Posterior cingulate gyrus (tissue), 11 donors: ENCODE measurements around the gene HENMT1.

Experiments used
- DNase-seq, 10 donors: peaks; one replicate each; pipeline versions ENCODE4 v3.0.0 to v3.0.0-alpha.2; 2020 to 2021; ENCODE audit warnings: mixed read lengths in 3 of 10
- intact Hi-C: fragments of 100-400 bp; cut with DNase I; formaldehyde crosslinking; loops from one replicate; pipeline ENCODE4 v1.15.1; 2023

The HENMT1 gene

DNA sequence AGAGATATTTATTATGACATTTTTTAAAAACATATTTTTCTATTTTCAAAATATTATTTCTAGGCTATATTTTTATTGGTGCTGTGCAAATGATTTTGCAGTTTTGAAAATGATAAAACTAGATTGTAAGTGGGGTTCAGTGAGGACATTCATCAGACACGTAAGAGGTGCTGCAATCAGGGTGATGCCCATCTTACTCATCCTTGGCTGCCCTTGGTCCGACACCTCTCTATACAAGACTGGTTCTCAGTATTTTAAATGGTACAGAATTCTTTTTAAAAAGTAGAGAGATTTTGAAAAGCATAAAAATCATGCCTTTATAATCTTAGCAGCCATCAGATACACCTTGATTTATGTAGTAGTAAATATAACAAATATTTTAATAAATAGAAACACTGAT, 24.0 kb downstream of the HENMT1 start:
- no peak for DNase-seq
- intact Hi-C loops, result no loop called here

DNA sequence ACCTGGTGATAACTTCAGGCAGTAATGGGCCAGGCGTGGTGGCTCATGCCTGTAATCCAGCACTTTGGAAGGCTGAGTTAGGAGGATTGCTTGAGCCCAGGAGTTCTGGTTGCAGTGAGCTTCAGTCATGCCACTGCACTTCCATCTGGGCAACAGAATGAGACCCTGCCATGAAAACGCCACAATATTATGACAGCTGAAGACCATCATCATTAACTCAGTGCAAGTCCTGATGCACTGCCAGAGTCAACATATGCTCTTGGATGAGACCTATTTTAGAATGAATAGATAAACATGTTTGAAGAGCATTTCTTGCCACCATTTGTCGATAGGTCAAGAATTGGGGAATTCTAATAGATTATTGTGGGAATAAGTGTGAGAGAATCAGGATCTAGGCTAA, 26.4 kb downstream of the HENMT1 start:
- DNase-seq, result no peak
- intact Hi-C loops, result no loop called here

DNA sequence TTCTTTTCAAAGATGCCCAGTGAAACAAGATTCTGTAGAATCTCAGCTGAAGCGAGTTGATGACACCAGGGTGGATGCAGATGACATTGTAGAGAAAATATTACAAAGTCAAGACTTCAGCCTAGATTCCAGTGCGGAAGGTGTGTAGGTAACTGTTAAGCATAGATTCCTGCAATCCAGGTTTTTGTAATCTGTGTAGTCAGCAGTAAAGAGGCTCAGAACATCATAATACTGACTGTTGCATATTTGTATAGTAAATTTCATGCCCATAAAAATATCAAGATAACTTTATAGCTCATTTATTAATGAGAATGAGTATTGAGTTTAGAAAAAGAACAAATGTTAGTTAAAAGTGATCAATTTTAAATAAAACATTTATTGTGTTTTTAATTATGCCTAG, 32.2 kb downstream of the HENMT1 start:
- intact Hi-C loops, result no loop called here
- no peak for DNase-seq

DNA sequence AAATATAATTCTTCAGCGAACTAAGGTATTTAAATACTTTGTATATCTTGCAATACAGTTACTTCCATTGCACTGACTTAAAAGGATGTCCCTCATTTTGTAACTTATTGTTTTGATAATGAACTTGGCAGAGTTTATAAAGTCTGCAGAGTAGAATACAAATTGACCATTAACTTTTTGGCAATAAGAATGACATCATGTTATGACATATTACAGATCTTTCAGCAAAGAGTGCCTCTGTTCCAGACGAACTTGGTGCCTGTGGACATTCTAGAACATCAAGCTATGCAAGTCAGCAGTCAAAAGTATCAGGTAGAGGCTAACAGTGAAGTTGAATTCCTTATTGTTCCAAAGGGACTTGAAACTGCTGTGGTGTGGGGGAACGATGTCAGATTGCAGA, 32.9 kb downstream of the HENMT1 start:
- intact Hi-C loops, result no loop called here
- no peak for DNase-seq

DNA sequence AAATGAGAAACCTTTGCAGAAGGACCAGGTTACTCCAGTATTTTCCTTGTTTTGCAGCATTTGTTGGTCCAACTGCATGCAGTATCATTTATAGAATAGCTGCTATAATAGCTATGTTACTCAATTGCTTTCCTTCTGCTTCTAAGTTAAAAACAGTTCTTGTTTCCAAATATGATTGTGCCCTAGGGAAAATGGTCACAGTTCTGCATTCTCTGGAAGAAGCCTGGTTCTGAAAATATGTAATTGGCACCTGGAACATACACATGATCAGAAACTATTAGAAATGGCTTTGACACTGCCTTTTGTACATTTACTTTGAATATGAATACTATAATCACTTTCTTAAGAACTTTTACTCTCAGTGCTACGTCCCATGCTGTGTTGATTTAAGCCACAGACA, 33.6 kb downstream of the HENMT1 start:
- no peak for DNase-seq
- intact Hi-C loops, result no loop called here

DNA sequence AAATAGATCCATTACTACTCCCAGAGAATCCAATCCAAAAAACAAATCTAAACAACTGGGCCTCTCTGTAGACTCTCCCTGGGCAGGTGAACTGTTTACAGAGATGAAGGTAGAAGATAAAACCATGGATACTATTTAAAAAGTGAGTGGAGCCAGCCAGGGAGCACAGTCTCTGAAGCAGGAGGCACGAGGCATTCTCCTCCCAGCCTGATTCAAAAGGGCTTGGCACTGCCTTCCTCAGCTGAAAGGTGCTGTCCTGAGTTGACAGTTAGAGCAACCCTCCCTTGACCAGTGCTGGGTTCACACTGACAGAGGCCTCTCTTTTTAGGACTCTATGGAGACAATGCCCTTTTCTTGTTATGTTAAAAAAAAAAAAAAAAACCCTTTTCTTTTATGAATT, 36.8 kb downstream of the HENMT1 start:
- DNase-seq, result no peak
- intact Hi-C loops, result no loop called here

DNA sequence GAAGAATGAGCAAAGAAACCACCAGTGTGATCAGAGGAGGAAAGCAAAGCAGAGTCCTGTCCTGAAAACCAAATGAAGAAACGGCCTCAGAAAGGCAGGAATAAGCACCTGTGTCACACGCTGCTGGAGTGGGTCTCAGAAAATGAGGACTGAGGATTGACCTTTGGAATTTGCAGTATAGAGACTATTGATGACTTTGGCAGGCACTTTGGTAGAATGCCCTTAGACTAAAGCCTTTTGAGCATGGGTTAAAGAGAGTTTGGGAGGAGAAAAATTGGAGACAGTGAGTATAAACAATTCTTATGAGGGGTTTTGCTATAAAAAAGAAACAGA, 43.2 kb downstream of the HENMT1 start:
- intact Hi-C loops, result no loop called here

DNA sequence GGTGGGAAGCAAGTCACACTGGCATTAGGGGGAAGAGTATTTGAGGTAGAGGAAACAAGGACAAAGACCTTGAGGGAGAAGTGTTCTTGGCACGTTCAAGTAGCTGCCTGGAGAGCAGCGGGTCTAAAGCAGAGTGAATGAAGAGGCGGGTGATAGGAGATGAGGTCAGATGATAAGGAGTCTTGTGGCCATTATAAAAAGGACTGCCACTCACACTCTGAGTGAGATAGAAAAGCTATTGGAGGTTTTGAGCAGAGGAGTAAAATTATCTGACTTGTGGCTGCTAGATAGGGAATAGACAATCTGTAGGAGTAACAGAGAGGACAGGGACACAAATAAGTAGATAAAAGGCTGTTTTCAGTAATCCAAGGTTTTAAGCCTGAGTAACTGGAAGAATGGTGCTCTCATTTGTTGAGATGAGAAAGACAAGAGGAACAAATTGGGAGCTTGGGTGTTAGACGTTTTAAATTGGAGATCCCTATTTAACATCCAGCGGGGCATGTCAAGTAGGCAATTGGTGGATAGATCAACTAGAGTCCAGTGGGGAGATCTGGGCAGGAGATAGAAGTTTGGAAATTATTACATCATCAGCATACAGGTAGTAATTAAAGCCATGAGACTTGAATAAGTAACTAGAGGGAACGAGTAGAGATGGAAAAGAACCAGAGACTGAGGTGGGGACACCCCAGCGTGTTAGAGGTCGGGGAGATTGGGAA, 43.7 kb downstream of the HENMT1 start:
- DNase-seq, result no peak
- intact Hi-C loops, result no loop called here

More for the DNA sequence above, 43.2 kb downstream of the HENMT1 start:
- no peak for DNase-seq

DNA sequence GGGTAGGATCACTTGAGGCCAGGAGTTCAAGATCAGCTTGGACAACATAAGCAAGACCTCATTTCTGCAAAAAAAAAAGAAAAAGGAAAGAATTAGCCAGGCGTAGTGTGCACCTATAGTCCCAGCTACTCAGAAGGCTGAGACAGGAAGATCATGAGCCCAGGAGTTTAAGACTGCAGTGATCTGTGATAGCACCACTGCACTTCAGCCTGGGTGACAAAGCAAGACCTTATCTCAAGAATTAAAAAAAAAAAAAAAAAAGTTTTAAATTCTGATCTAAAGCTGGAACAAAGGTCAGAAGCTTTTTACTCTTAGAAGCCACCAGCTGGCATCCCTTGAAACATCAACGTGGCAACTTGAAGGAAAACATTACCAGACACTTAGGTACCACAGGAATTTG, 45.3 kb downstream of the HENMT1 start:
- no peak for DNase-seq
- intact Hi-C loops, result no loop called here

DNA sequence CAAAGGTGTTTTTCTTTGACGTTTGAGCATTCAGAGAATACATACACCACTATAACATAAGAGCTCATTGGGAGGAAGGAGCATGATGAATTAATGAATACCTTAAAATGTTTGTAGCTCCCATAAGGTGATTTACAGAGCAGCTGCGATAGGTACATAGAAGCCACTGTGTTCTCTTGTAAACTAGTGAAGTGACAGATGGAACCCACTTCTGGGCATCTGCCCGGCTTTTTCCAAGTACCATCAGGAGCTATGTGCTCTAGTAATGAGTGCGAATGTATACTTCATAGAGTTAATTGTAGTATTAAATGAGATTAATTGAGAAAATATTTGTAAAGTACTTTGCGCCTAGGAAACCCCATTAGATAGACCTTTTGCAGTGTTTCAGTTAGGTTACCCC, 48.4 kb downstream of the HENMT1 start:
- no peak for DNase-seq
- intact Hi-C loops, result no loop called here

DNA sequence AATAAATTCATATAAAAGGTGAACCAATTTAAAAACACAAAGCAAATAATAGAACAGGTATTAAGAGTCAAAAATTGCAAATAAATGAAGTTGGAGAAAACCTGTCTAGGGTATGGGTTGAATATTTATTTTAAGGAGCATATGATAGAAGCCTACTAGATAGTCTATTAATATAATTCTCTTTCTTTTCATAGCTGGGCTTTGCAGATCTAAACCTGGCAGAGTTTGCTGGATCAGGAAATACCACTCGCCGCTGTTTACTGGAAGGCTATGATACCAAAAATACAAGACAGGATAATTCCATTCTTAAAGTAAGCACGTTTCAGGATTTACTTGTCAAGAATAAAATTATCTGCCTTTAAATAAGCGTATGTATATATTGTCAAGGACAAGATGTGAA, 48.9 kb downstream of the HENMT1 start:
- intact Hi-C loops, result no loop called here
- no peak for DNase-seq

DNA sequence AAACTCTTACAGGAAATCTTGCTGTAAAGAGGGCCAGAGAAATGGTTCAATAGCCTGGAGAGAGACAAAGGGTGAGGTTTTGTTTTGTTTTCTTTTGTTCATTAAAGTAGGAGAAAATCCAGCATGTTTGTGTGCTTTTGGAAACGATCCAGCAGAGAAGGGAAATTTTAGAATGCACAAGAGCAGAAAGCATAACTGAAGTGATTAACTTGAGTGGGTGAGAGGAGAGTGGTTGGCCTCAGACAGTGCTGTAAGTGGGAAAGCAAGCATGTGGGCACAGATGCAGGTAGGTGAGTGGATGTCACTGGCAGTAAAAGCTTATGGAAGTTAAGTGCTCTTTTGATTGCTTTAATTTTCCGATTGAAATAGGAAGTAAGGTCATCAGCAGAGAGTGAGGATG, 50.8 kb downstream of the HENMT1 start:
- DNase-seq, result no peak
- intact Hi-C loops, result no loop called here

DNA sequence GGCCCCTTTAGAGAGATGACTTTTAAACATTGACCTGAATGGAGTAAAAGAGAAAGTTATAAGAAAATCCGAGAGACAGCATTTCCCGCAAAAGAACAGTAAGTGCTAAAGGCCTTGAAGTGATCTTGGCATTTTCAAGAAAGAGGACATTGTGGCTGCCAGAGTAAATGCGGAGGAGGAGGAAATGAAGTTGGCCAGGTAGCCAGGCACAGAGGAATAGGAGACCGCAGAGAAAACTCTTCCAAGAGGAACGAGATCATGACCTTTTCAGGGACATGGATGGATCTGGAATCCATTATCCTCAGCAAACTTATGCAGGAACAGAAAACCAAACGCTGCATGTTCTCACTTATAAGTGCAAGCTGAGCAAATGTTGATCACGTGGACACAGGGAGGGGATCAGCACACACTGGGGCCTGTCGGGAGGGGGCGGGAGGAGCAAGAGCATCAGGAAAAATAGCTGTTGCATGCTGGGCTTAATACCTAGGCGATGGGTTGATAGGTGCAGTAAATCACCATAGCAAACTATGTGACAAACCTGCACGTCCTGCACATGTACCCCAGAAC, 51.3 kb downstream of the HENMT1 start:
- intact Hi-C loops, result no loop called here
- DNase-seq, result no peak

DNA sequence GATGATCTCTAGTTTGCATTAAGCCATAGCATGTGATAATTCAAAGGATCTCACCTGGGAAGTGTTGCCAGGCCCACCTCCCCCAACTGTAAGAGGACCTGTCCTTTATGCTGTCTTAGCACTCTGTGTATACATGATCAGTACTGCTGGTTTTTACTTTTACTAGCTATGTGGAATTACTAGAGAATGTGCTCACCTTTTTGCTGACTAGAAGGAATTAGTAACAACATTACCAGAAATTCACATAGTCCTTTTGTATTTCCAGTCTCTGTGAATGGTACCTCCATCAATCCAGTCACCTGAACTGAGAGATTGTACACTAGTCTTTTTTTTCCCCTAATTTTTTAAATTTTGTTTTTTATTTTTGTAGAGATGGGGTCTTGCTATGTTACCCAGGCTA, 54.4 kb downstream of the HENMT1 start:
- intact Hi-C loops, result no loop called here
- DNase-seq, result no peak

DNA sequence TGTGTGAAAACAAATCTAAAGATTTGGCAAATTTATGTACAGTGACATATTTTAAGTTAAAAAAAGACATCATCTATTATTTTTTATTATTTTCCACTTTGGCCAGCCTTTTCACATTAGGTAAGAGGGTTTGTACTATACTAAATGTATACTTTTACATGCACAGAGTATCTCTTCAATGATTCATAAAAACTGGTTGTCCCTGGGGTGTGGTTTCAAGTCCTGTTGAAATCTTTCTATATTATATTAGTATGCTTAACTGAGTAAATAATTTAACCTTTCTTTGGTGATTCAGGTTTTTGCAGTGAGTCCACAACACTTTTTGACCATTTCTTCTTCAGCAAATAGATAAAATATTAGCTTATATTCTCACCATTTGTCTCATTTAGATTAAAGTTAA, 55.3 kb downstream of the HENMT1 start:
- intact Hi-C loops, result no loop called here
- DNase-seq, result no peak

DNA sequence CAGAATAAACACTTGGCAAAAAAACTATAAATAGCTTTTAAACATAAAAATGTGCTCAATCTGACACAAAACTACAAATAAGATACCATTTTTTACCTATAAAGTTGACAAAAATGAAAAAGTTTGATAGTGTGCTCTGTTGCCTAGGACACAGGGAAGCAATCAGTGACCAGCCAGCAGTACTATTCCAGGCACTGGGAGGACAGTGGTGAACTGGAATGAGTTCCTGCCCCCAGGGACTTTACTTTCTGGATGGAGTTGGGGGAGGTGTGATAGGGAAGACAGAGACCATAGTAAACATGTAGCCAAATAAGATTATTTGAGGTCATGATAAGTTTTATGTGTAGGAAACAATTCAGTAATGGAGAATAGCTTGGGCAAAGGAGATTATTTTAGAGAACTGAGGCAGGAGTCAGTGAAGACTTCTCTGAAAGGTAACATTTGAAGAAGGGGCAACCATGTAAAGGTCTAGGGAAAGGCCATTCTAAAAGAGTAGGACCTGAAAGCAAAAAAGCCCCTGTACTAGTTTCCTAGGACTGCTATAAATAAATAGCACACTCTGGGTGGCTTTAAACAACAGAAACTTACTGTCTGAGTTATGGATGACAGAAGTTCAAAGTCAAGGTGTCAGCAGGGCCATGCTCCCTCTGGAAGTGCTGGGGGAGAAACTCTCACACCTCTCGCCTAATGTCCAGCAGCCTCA, 59.0 kb downstream of the HENMT1 start:
- intact Hi-C loops, result no loop called here
- no peak for DNase-seq

DNA sequence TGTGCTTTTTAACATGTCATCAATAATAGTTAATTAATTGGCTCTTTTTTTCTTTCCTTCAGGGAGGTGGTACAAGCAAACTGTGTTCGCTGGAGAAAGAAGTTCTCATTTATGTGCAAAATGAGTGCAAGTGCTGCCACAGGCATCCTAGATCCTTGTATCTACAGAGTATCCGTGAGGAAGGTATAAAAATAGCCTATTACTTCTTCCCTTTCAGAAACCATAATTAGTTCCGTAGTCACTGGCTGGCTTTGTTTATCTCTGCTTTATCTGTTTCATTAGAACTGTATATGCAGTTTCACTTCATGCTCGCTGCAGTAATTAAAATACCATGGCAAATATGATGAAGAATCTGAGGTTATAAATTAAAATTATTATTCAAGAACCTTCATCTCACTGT, 60.4 kb downstream of the HENMT1 start:
- DNase-seq, result no peak
- intact Hi-C loops, result no loop called here

DNA sequence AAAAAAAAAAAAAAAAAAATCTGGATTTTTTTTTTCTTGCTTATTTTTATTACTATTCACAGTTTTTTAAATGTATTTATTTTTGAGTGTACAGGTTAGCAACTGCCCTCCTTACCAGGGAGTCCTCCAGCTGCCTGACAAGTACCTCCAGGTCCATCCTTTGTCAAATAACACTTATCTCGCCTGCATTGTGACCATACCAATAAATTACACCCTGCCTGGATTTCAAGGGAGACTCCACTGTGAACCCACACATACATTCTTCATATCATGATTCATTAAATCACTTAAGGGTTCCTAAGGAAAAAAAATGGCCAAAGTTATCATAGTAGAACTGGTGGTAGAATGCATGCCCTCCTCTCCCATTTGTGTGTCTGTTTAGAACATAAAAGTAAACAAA, 62.6 kb downstream of the HENMT1 start:
- DNase-seq, result no peak
- intact Hi-C loops, result no loop called here
